HEK293T (cell line): ENCODE results near the gene PANK4.

Experiments used
- FOXM1 ChIP-seq: fragments of 450-650 bp; IDR thresholded peaks from 2 replicates; pipeline ENCODE4 v1.6.1; 2017; ENCODE audit warnings: mild to moderate bottlenecking, borderline replicate concordance
- LEF1 ChIP-seq: fragments of 450-650 bp; IDR thresholded peaks from 2 replicates; pipeline ENCODE4 v1.6.1; 2017; ENCODE audit warnings: mild to moderate bottlenecking, borderline replicate concordance
- NFRKB ChIP-seq: fragments of 450-650 bp; IDR thresholded peaks from 2 replicates; pipeline ENCODE4 v1.6.1; 2016; ENCODE audit warnings: mild to moderate bottlenecking, moderate library complexity
- SP1 ChIP-seq: fragments of 450-650 bp; IDR thresholded peaks from 2 replicates; pipeline ENCODE4 v1.6.1; 2017
- SUZ12 ChIP-seq: fragments of 450-650 bp; IDR thresholded peaks from 2 replicates; pipeline ENCODE4 v1.6.1; 2016; ENCODE audit warnings: mild to moderate bottlenecking
- ZNF384 ChIP-seq: fragments of 450-650 bp; IDR thresholded peaks from 2 replicates; pipeline ENCODE4 v1.6.1; 2016

GRCh38 chr1:2472109-2472508, 54.3 kb downstream of the PANK4 start:
- no peak for TF ChIP-seq SUZ12
- TF ChIP-seq NFRKB = no peak
- no peak for TF ChIP-seq SP1
- no peak for TF ChIP-seq FOXM1
- no peak for TF ChIP-seq ZNF384
- no peak for TF ChIP-seq LEF1
